GM19239 (cell line): ENCODE results near the gene HHAT.

Experiments used
- DNase-seq: peaks from one replicate; pipeline ENCODE4 v3.0.0; 2011; ENCODE audit warnings: low spot score; ENCODE audit not compliant: insufficient read length
- FAIRE-seq: peaks from 2 replicates; lab custom pipeline; 2011; peaks lifted over from hg19 to GRCh38; lab: Jason Lieb, UNC

HHAT gene

DNA sequence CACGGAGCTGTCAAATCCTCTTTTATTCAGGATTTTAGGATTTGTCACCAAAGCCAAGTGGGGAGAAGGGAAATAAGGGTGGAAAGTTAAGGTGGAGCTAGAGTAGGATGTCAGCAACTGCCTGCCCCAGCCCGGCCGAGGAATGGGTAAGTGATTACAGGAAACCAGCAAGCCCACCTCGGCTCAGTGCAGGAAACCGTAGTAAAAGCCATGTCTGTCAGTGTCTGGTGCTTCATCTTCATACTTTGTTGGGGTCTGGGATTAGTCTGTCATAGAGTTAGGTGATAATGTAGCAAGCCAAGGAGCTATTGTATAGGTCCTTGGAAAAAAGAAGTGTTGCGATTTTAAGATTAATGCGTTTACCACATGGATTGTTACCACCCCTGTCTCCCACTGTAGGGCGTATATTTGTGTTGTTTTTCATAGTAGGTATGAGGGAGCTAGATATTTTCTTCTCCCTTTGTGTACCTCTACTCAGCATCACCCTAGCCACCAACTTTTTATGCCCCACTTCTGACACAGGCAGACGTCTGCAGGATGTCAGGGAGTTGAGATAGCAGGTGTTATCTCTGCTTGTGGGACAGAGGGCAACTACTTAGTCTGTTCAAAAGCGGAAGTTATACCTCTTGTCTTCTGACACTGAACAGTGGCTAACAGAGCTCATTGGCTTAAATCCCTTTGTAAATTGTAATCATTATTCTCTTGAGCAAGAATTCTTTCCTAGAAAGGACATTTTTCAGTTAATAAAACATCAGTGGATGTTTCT lies 253.7 kb downstream of the HHAT start:
- FAIRE-seq, result no peak
- DNase-seq, result no peak

DNA sequence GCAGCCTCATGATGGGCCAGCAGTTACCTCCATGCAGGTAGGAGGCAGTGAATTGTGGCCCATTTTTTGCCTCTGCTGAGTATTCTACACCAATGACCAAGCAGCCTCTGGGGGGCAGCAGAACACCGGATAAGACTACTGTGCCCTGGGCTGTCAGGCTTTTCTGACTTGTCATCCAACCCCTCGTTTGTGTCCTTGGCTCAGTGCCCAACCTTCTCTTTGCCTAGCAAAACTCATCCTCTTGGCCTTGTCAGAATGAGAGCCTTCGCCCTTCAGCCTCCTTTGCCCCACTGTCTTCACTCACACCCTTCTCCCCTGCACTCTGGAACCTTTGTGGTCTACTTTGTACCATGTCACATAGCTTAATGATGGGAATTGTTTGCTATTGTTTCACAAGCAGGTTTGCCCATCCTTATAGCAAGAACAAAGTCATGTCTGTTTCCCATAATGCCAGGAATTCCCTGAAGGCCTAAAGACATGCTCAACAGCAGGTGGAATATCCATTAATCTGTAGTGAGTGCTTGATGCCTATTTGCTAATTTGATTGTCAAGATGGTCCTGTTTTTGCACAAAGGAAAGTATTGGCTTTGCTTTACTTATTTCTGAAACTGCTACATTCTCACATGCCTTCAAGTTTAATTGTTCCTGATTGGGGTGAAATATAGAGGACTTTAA lies 255.9 kb downstream of the HHAT start:
- FAIRE-seq (no peak), DNase-seq (peak; percentile 40)

DNA sequence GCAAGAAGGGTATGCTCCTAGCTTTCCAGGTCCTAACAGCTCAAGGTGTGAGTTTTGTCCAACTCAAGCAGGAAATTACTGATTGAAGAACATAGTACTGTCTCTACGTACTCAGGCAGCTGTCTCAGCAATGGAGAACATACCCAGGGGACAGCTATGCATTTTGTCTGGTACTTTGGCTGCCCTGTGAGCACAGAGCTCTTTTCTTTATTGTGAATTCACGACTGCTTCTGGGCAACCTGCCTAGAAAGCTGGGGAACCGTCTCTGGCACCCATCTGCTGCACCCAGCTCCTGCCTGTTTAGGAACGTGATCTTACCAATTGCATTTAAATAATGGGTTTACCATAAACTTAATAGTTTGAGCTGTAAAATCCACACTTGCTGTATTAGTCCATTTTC lies 258.1 kb downstream of the HHAT start:
- DNase-seq (no peak), FAIRE-seq (no peak)

DNA sequence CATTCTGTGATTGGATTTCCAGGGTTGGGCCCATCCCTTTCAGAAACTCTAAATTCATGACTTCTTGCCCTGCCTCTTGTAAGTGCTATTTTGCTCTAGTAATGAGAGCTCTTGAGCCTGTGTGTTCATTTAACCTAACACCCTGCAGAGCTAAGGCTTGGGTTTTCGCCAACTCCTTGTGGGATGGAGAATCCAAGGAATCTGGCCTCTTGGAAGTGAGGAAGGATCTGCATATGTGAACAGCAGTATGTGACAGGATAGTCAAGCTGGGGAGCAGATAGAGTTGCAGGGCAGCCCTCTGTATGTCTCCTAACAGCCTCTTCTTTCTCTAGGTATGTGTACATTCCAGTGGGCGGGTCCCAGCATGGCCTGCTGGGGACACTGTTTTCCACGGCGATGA lies 258.9 kb downstream of the HHAT start:
- DNase-seq, result no peak
- no peak for FAIRE-seq

DNA sequence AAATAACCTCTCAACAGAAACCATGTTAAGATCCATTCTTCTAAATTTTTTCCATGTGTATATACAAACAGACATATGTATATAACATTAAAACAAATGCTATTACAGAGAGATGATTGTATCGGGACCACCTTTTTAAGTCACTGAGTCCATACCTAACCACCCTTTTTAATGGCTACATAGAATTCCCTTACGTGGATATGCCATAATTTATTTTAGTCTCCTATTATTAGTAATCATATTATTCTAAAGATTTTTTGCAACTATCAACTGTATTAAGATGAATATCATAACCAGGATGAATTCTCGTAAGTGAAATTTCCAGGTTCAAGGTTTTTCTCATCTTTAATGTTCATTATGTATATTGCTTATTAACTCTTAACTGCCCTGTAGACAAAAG lies 259.7 kb downstream of the HHAT start:
- DNase-seq, result no peak
- no peak for FAIRE-seq

DNA sequence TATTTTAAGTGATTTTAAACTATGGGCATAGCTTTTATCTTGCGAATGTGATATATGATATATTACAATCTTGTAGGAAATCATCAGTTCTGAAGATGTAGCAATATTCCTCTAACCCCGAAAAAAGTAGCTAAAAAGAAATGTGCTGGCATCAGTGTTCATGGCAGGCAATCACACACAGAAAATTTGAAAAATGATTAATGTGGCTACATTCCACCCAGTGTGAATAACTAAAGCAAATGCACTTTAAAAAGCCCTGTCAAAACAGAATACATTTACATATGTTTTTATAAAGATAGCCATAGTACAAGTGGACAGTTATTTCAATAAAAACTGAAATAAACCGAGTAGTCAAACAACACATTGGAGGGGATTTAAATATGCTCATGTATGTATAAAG lies 260.2 kb downstream of the HHAT start:
- FAIRE-seq (no peak), DNase-seq (no peak)

DNA sequence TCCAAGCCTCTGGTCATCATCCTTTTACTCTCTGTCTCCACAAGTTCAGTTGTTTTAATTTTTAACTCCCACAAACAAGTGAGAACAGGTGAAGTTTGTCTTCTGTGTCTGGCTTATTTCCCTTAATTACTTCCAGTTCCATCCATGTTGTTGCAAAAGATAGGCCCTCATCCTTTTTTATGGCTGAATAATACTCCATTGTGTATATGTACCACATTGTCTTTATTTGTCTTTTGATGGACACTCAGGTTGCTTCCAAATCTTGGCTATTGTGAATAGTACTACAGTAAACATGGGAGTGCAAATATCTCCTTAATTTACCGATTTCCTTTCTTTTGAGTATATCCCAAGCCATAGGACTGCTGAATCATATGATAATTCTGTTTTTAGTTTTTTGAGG lies 262.5 kb downstream of the HHAT start:
- DNase-seq (no peak), FAIRE-seq (no peak)

DNA sequence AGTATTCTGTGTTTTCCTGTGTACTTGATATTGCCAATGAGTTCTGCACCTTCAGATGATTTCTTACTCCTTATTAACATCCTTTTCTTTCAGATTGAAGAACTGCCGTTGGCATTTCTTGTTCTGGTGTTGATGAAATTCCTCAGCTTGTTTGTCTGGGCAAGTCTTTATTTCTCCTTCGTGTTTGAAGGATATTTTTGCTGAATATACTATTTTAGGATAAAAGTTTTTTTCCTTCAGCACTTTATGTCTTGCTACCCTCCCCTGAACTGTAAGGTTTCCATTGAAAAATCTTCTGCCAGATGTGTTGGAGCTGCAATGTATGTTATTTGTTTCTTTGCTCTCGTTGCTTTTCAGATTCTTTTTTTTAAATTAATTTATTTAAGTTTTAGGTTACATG lies 265.9 kb downstream of the HHAT start:
- no peak for FAIRE-seq

DNA sequence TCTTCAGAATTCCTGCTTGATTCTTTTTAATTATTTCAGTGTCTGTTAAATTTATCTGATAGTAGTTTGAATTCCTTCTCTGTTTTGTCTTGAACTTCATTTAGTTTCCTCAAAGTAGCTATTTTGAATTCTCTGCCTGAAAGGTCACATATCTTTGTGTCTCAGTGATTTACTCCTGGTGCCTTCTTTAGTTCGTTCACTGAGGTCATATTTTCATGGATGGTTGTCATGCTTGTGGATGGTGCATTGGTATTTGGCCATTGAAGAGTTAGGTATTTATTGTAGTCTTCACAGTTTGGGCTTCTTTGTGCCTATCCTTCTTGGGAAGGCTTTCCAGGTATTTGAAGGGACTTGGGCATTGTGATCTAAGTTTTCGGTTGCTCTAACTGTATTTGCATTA lies 267.9 kb downstream of the HHAT start:
- no peak for DNase-seq

More for the DNA sequence above, 265.9 kb downstream of the HHAT start:
- no peak for DNase-seq

DNA sequence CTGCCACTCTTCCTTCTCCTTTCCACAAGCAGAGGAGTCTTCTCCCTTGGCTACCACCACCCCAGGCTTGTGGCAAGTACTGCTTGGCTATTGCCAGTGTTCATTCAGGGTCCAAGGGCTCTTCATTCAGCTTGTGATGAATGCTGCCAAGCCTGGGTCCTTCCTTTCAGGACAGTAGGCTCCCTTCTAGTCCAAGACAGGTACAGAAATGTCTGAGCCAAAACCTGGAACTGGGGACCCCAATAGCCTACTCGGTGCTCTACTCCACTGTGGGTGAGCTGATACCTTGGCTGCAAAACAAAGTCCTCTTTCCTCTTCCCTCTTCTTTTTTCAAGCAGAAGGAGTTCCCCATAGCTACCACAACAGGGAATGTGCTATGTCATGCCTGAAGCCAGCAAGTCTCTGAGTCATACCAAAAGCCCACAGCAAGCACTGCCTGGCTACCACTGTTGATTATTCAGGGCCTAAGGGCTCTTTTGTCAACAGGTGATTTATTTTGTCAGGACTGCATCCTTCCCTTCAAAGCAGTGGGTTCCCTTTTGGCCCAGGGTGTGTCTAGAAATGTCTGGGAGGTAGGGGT lies 268.9 kb downstream of the HHAT start:
- DNase-seq, result no peak
- no peak for FAIRE-seq

More for the DNA sequence above, 267.9 kb downstream of the HHAT start:
- no peak for FAIRE-seq

DNA sequence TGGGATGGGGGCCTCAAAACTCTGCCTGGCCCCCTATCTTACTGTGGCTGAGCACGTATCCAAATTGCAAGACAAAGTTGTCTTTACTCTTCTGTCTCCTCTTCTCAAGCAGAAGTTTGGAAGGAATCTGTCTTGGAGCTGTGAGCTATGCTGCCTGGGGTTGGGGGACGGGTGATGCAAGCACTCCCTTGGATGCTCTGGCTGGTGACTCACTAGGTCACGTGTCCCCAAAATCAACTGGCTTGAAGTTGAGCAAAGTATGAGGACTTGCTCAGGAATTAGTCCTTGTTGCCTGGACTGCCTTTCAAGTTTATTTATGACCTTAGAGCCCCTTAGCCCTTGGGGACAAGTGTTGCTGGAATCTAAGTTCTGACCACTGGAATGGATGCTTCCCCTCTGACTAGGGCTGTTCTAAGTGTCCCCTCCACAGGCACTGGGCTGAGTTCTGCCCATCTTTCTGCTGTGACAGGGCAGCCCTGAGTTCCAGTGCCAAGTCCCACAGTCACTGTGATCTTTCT lies 269.5 kb downstream of the HHAT start:
- FAIRE-seq (no peak), DNase-seq (no peak)

DNA sequence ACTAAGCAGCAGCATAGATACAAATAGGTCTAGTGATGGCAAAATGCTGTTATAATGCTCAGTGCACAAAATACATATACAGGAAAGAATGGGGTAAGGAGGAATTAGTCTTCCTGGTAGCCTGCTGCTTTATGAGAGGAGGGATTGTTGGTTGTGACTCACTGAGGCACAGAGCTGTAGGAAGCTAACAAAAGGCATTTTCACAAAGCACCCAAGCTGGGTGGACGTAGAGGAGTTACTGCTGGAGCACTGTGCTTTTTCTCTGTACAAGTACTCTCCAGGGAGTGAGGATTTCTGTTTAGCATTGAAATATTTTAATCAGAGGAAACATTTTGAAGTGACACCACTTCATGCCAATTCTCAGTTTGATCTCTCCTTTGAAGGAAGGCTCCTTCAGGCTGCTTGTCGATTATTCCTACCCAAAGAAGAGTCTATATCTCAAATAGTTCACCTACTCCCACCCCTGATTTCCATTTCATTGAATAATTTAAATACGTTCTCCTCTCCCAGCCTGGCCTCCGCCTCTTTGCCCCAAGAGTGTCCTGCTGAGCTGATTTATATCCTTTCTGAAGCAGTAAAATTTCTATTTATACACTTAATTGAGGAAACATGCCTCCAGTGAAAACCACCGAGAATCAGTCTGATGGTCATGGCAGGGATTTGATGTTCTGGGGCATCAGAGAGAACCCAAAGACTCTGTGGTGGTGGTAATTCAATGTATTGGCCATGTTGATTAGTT lies 271.9 kb downstream of the HHAT start:
- no peak for FAIRE-seq
- DNase-seq, result no peak

DNA sequence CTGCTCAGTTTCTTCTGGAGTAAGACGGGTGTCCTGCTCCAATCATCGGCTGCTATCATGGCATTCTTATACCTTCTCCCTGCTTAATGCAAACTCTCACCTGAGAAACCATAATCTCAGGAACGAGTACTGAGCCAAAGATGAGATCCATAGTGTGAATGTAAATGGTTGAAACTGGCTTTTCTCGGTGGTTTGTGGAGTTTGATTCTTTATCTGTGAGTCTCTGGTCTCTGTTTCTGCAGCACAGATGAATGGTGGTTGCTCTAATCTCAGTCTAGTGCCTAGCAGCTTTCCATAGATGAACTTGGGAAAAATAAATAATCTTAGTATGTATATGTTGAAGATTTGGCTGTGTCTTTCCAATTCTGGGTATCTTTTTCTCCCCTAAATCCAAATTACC lies 274.4 kb downstream of the HHAT start:
- FAIRE-seq, result no peak
- DNase-seq, result no peak

DNA sequence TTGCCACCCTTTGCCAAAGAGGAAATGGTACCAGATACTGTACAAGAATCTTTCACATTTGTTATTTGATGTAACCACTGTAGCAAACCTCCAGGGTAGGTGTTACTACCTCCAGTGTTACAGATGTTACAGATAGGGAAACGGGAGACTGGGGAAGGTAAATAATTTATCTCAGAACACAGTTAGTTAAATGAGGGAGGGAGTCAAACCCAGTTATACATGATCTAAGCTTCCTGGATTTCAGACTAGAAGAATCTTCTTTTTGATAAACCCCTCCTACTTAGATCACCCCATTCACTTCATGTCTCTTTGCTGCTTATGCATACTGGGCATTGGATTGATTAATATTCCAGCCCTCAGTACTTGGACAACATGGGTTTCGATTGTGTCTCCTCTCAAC lies 276.4 kb downstream of the HHAT start:
- FAIRE-seq, result no peak
- no peak for DNase-seq

DNA sequence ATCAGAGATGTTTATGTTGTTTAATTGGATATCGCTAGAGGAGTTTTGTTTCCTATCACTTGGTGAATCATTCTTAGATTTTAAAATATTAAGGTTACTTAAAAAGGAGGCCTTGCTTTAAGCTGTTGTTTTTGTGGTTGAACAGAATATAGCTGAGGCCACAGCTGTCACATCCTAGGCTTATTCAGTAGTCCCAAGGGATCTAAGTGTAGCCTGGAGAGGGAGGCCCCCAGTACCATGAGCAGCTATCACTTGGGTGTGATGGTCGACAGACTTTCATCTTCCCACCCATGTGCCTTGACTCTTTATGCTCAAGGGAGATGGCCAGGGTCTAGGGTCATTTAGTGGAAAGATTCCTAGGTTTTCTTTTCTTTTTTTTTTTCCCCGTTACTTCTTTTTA lies 278.7 kb downstream of the HHAT start:
- FAIRE-seq (no peak), DNase-seq (no peak)

DNA sequence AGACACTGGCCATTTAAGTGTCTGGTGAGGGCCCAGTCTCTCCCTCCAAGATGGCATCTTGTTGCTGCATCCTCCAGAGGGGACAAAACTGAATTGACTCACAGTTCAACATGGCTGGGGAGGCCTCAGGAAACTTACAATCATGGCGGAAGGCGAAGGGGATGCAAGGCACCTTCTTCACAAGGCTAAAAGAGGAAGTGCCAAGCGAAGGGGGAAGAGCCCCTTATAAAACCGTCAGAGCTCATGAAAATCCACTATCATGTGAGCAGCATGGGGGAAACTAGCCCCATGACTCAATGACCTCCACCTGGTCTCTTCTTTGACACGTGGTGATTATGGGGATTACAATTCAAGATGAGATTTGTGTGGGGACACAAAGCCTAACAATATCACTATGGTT lies 280.1 kb downstream of the HHAT start:
- FAIRE-seq (no peak), DNase-seq (no peak)

DNA sequence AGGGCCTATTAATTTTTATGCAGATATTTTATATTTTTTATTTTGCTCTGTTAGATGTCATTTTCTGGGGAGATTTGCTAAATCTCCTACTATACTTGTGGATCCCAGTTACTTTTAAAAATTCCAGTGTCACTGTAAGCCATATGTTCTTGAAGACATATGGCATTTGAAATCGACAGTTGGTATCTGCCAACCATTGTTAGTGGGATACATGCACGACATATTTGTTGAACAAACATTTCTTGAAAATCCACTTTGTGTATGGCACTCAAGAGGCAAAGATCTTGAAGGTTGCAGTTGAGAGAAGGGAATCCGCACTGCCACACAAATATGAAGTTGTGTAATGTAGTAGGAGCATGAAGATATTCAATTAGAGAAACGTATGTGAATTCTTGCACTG lies 287.7 kb downstream of the HHAT start:
- no peak for FAIRE-seq

DNA sequence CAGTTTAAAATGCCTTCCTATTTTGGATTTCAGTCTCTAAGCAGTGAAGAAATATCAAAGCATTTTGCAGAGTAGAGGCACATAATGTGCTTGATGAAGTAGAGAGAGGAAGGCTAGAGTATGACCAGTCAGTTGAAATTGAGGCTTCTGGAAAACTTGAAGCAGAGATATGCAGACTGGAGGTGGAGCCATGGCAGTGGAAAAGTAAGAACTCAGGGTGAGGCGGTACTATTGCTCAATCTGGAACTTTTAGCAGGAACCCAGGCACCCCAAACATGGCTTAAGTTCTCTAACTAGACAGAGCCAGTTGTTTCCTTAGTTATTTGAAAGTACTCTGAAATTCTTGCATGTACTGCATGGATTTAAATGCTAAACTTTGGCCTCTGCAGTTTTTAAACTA lies 288.6 kb downstream of the HHAT start:
- DNase-seq (no peak), FAIRE-seq (no peak)

More for the DNA sequence above, 287.7 kb downstream of the HHAT start:
- no peak for DNase-seq

DNA sequence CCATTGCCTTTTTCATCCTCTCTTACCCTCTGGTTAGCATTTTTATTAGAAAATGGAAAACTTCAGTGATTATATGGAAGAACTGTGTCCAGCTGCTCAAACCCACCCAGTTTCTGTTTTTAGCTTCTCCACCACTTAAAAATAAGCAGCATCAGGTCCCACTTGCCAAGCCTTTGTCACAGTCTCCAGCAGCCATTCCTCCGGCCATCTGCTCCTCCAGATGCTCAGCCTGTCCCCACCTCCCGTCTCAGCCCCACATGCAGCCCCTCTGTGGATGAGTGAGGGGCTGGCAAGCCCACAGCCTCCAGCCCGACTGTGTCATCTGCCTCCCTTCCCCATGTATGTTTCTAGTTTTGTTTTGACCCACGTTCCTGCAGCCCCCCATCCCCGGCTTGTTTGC lies 289.7 kb downstream of the HHAT start:
- FAIRE-seq (no peak), DNase-seq (no peak)

DNA sequence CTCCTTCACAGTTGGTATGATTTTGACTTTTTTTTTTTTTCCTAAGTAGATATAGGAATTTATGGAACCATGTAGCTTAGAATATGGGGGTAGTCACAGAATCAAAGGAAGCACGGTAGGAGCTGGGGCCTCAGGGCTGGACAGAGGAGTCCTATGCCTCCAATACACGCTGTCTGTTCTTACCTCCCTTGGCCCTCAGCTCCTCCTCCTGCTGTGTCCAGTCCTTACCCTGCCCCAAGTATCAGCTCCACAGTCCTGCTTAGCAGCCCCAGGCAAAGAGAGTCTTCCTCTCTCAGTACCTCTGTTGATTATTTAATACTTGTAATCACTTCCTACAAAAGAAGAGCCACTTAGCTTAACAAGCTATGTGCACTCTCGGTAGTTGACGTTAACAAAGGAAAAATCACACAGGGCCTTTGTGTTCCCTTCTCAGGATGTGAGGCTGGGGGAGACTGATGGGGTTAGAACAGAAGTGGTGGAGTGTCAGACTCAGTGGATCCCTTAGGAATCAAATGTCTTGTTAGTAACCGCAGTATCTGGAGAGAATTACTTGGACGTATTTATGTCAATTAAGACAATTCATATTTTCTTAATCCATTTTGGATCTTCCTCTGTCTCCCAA lies 292.3 kb downstream of the HHAT start:
- no peak for DNase-seq
- no peak for FAIRE-seq
